H1 (cell line): ENCODE results near the gene LRRC61. TPM values are rescaled to one million over a fixed set of nuclear protein-coding genes. Genes with fewer than 3 reads are reported as not detected.

Experiments
- CBX5 ChIP-seq: fragments of 300-800, 300-1000 bp; sonication (generic); IDR thresholded peaks from 2 replicates; pipeline ENCODE4 v1.7.1; 2016; ENCODE audit warnings: antibody characterized with exemption, low read length, low read depth
- CBX8 ChIP-seq: fragments of 300-800, 300-1000 bp; sonication (generic); IDR thresholded peaks from 2 replicates; pipeline ENCODE4 v1.7.1; 2016; ENCODE audit warnings: low read depth, low read length, borderline replicate concordance
- CEBPB ChIP-seq: IDR thresholded peaks from 2 replicates; pipeline ENCODE4 v1.6.1; 2012; ENCODE audit warnings: low read depth, low read length
- GABPA ChIP-seq: IDR thresholded peaks from 2 replicates; pipeline ENCODE4 v1.6.1; 2011; ENCODE audit warnings: mild to moderate bottlenecking, low read length, moderate library complexity, borderline replicate concordance; ENCODE audit not compliant: insufficient read depth
- GTF2F1 ChIP-seq: IDR thresholded peaks from 2 replicates; pipeline ENCODE4 v1.6.1; 2012; ENCODE audit warnings: low read depth, low read length, improper control_type of control experiment, borderline replicate concordance
- JUN ChIP-seq: IDR thresholded peaks from 2 replicates; pipeline ENCODE4 v1.6.1; 2011; ENCODE audit warnings: low read depth, mild to moderate bottlenecking, improper control_type of control experiment, low read length
- JUND ChIP-seq: IDR thresholded peaks from 2 replicates; pipeline ENCODE4 v1.6.1; 2011; ENCODE audit warnings: mild to moderate bottlenecking, improper control_type of control experiment, low read length
- KDM4A ChIP-seq: IDR thresholded peaks from one replicate; pipeline ENCODE4 v1.7.1; 2012; ENCODE audit warnings: low read depth, mild to moderate bottlenecking, moderate library complexity, low read length, inconsistent platforms; ENCODE audit not compliant: severe bottlenecking
- MAFK ChIP-seq: IDR thresholded peaks from 2 replicates; pipeline ENCODE4 v1.6.1; 2012; ENCODE audit warnings: low read depth, mild to moderate bottlenecking, improper control_type of control experiment, low read length
- NANOG ChIP-seq: IDR thresholded peaks from 2 replicates; pipeline ENCODE4 v1.6.1; 2011; ENCODE audit warnings: low read length, low read depth, mild to moderate bottlenecking, inconsistent platforms; ENCODE audit not compliant: insufficient read depth, poor library complexity, severe bottlenecking
- POLR2A ChIP-seq, 2 experiments: IDR thresholded peaks; 1 replicate in 1 of 2; 2 replicates in 1 of 2; pipeline ENCODE4 v1.6.1; 2011; ENCODE audit warnings: low read depth in 2 of 2, low read length in 2 of 2, mild to moderate bottlenecking in 2 of 2; ENCODE audit errors: control extremely low read depth in 1 of 2
- RAD21 ChIP-seq, 2 experiments: IDR thresholded peaks in 1 of 2; conservative IDR thresholded peaks in 1 of 2; 2 replicates each; pipeline ENCODE4 v1.6.1; 2011; ENCODE audit warnings: low read depth in 2 of 2, low read length in 2 of 2, improper control_type of control experiment in 1 of 2, inconsistent platforms in 1 of 2, mild to moderate bottlenecking in 1 of 2, moderate library complexity in 1 of 2
- RBBP5 ChIP-seq: IDR thresholded peaks from 2 replicates; pipeline ENCODE4 v1.7.1; 2012; ENCODE audit warnings: low read depth, mild to moderate bottlenecking, inconsistent platforms, low read length, moderate library complexity, borderline replicate concordance
- RFX5 ChIP-seq: IDR thresholded peaks from 2 replicates; pipeline ENCODE4 v1.6.1; 2011; ENCODE audit warnings: low read depth, low read length, improper control_type of control experiment, borderline replicate concordance
- SAP30 ChIP-seq: fragments of 300-600 bp; sonication (generic); IDR thresholded peaks from 2 replicates; pipeline ENCODE4 v1.7.1; 2012; ENCODE audit warnings: low read length, moderate library complexity, mild to moderate bottlenecking, inconsistent platforms; ENCODE audit not compliant: insufficient read depth, insufficient replicate concordance
- SIN3A ChIP-seq, 2 experiments: IDR thresholded peaks in 1 of 2; conservative IDR thresholded peaks in 1 of 2; 2 replicates each; pipeline ENCODE4 v1.6.1; 2011 to 2012; ENCODE audit warnings: low read length in 2 of 2, improper control_type of control experiment in 1 of 2, low read depth in 1 of 2, mild to moderate bottlenecking in 1 of 2
- SRF ChIP-seq: IDR thresholded peaks from 2 replicates; pipeline ENCODE4 v1.6.1; 2011; ENCODE audit warnings: mild to moderate bottlenecking, low read depth, low read length, moderate library complexity
- SUZ12 ChIP-seq: fragments of 200-600 bp; sonication (generic); IDR thresholded peaks from 2 replicates; pipeline ENCODE4 v1.6.1; 2012; ENCODE audit warnings: mild to moderate bottlenecking, inconsistent platforms, low read length, moderate library complexity, mixed read lengths
- TAF7 ChIP-seq: optimal IDR thresholded peaks from 2 replicates; pipeline ENCODE3; 2011; ENCODE audit warnings: low read depth, mild to moderate bottlenecking, inconsistent platforms, low read length, moderate library complexity, borderline replicate concordance
- TBP ChIP-seq: IDR thresholded peaks from 2 replicates; pipeline ENCODE4 v1.6.1; 2011; ENCODE audit warnings: low read depth, low read length, improper control_type of control experiment
- TCF12 ChIP-seq: IDR thresholded peaks from 2 replicates; pipeline ENCODE4 v1.6.1; 2011; ENCODE audit warnings: low read depth, mild to moderate bottlenecking, low read length
- YY1 ChIP-seq: IDR thresholded peaks from 2 replicates; pipeline ENCODE4 v1.6.1; 2011; ENCODE audit warnings: low read depth, mild to moderate bottlenecking, low read length
- polyA plus RNA-seq, 7 experiments: library from polyadenylated mRNA; depleted of rRNA in 3 of 7; stranded (reverse) in 5 of 7; unstranded in 2 of 7; fragments of >200 nt in 5 of 7; fragments of 200-250 nt in 2 of 7; gene quantifications; 1 replicate in 5 of 7; 2 replicates in 1 of 7; 4 replicates in 1 of 7; pipeline versions ENCODE4 v1.2.1 to v1.2.3, GENCODE V29; 2011 to 2013; ENCODE audit warnings: missing spikeins in 2 of 7, mixed read lengths in 2 of 7
- total RNA-seq: library from RNA; stranded (reverse); fragmentation: NEBNext Ultra II Directional; extraction: Animal tissue kit (Norgen Biotek cat#: 25700); gene quantifications from 2 replicates; pipeline ENCODE4 v1.2.1, GENCODE V29; 2021
- TF ChIP-seq, protein P1 (sequence below): IDR thresholded peaks from 2 replicates; pipeline ENCODE4 v1.6.1; 2011; ENCODE audit warnings: low read depth, mild to moderate bottlenecking, low read length; ENCODE audit not compliant: insufficient read depth
- TF ChIP-seq, protein P2 (sequence below): IDR thresholded peaks from 2 replicates; pipeline ENCODE4 v1.6.1; 2012; ENCODE audit warnings: inconsistent platforms

The LRRC61 gene
- total and polyA plus RNA-seq, 2 of the 8 experiments (the other 6 are each of a cell fraction or from before 2014, with no cell fraction given): 0.73 to 44.8 TPM

- no peak for TF ChIP-seq MAFK
- no peak for TF ChIP-seq GTF2F1
- TF ChIP-seq YY1: no peak
- no peak for TF ChIP-seq TCF12
- TF ChIP-seq NANOG: no peak
- no peak for TF ChIP-seq POLR2A (IDR thresholded peaks at IDR 0.05; ENCODE audit: control extremely low read depth in 1 of 2, low read depth in 2 of 2, low read length in 2 of 2)
- TF ChIP-seq JUN: no peak
- TF ChIP-seq TAF7: no peak
- TF ChIP-seq RBBP5: no peak; the same call in 1 of the 2 replicates
- TF ChIP-seq CEBPB: no peak
- TF ChIP-seq RAD21 (IDR thresholded peaks at IDR 0.05 in 1 of 2, conservative IDR thresholded peaks at IDR 0.05 in 1 of 2; ENCODE audit: low read depth in 2 of 2, low read length in 2 of 2): no peak
- TF ChIP-seq JUND: no peak
- no peak for TF ChIP-seq CBX8
- TF ChIP-seq KDM4A: no peak
- no peak for TF ChIP-seq CBX5
- no peak for TF ChIP-seq RFX5
- TF ChIP-seq GABPA: no peak
- no peak for TF ChIP-seq SAP30
- TF ChIP-seq, protein P1, sequence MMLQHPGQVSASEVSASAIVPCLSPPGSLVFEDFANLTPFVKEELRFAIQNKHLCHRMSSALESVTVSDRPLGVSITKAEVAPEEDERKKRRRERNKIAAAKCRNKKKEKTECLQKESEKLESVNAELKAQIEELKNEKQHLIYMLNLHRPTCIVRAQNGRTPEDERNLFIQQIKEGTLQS: no peak
- peak; percentile 70 to 75; a peak in 2 of 4 replicates for TF ChIP-seq SIN3A (conservative IDR thresholded peaks at IDR 0.05 in 1 of 2, IDR thresholded peaks at IDR 0.05 in 1 of 2; ENCODE audit: low read depth in 1 of 2, low read length in 2 of 2)
- TF ChIP-seq SRF: no peak
- TF ChIP-seq TBP: no peak
- TF ChIP-seq SUZ12: no peak
- TF ChIP-seq, protein P2, sequence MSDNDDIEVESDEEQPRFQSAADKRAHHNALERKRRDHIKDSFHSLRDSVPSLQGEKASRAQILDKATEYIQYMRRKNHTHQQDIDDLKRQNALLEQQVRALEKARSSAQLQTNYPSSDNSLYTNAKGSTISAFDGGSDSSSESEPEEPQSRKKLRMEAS: peak; percentile 0; the same call in 1 of the 2 replicates
Measured at GRCh38 chr7:150340024-150340749, 17.0 kb downstream of the LRRC61 start (continued).
